ENCODE data around the gene COL18A1.

Gene COL18A1

GRCh38 chr21:45383111-45383614 is 21.8 kb upstream of the COL18A1 start:
- DNase-seq (ENCODE audit: low read depth), result no peak

- DNase-seq (ENCODE audit: low read depth), result no peak
These were observed 21.3 kb upstream of the COL18A1 start for GRCh38 chr21:45383615-45384201.

- DNase-seq (ENCODE audit: low read depth), result no peak
These were observed 20.1 kb upstream of the COL18A1 start for GRCh38 chr21:45384656-45385548.

- no peak for DNase-seq (ENCODE audit: low read depth)
These were observed 19.4 kb upstream of the COL18A1 start for GRCh38 chr21:45385549-45386050.

GRCh38 chr21:45386336-45386727 is 18.6 kb upstream of the COL18A1 start:
- DNase-seq (ENCODE audit: low read depth), result no peak

GRCh38 chr21:45386728-45387371 is 18.1 kb upstream of the COL18A1 start:
- DNase-seq (ENCODE audit: low read depth), result no peak

GRCh38 chr21:45387506-45387905 is 17.5 kb upstream of the COL18A1 start:
- no peak for DNase-seq (ENCODE audit: low read depth)

GRCh38 chr21:45388011-45388521 is 16.9 kb upstream of the COL18A1 start:
- DNase-seq (ENCODE audit: low read depth), result no peak

GRCh38 chr21:45388611-45389296 is 16.2 kb upstream of the COL18A1 start:
- DNase-seq (ENCODE audit: low read depth), result no peak

GRCh38 chr21:45390121-45390751 is 14.7 kb upstream of the COL18A1 start:
- DNase-seq (ENCODE audit: low read depth), result no peak

GRCh38 chr21:45390831-45391742 is 13.9 kb upstream of the COL18A1 start:
- no peak for DNase-seq (ENCODE audit: low read depth)

- no peak for DNase-seq (ENCODE audit: low read depth)
These were observed 13.0 kb upstream of the COL18A1 start for GRCh38 chr21:45391743-45392572.

- no peak for DNase-seq (ENCODE audit: low read depth)
These were observed 12.4 kb upstream of the COL18A1 start for GRCh38 chr21:45392573-45392971.

GRCh38 chr21:45393021-45393420 is 11.9 kb upstream of the COL18A1 start:
- no peak for DNase-seq (ENCODE audit: low read depth)

- no peak for DNase-seq (ENCODE audit: low read depth)
These were observed 10.9 kb upstream of the COL18A1 start for GRCh38 chr21:45393833-45394638.

- no peak for DNase-seq (ENCODE audit: low read depth)
These were observed 8.4 kb upstream of the COL18A1 start for GRCh38 chr21:45396620-45396995.

- DNase-seq (ENCODE audit: low read depth), result no peak
These were observed 7.6 kb upstream of the COL18A1 start for GRCh38 chr21:45397381-45397780.

GRCh38 chr21:45401054-45401518 is 3.9 kb upstream of the COL18A1 start:
- DNase-seq (ENCODE audit: low read depth), result no peak

Data from non-pigmented ciliary epithelial cell (primary cell).